WI38 (cell line): ENCODE data around the gene CELSR1.

Source experiments
- H3K4me3 ChIP-seq: 2 replicates; pipeline ENCODE4 v1.5.1; 2011; ENCODE audit warnings: low read depth, mild to moderate bottlenecking, control low read depth, low read length
- CTCF ChIP-seq: IDR thresholded peaks from 2 replicates; pipeline ENCODE4 v1.5.1; 2012; ENCODE audit warnings: low read depth, mild to moderate bottlenecking, control low read depth, low read length

The CELSR1 gene

GRCh38 chr22:46392137-46392844, 145.1 kb downstream of the CELSR1 start:
- TF ChIP-seq CTCF = no peak
- H3K4me3 ChIP-seq = no peak overlapping the region

- no peak overlapping the region for H3K4me3 ChIP-seq
- TF ChIP-seq CTCF = no peak
Measured at GRCh38 chr22:46391486-46392136, 145.8 kb downstream of the CELSR1 start.

GRCh38 chr22:46390652-46391301, 146.6 kb downstream of the CELSR1 start:
- no peak overlapping the region for H3K4me3 ChIP-seq
- TF ChIP-seq CTCF = peak; percentile 21; the same call in 1 of the 2 replicates

- no peak for TF ChIP-seq CTCF
- H3K4me3 ChIP-seq = no peak overlapping the region
Measured at GRCh38 chr22:46390105-46390651, 147.2 kb downstream of the CELSR1 start.

GRCh38 chr22:46389081-46389480, 148.3 kb downstream of the CELSR1 start:
- TF ChIP-seq CTCF = no peak
- no peak overlapping the region for H3K4me3 ChIP-seq

- no peak for TF ChIP-seq CTCF
- no peak overlapping the region for H3K4me3 ChIP-seq
Measured at GRCh38 chr22:46388647-46389046, 148.8 kb downstream of the CELSR1 start.

- H3K4me3 ChIP-seq = no peak overlapping the region
- no peak for TF ChIP-seq CTCF
Measured at GRCh38 chr22:46387748-46388147, 149.7 kb downstream of the CELSR1 start.
